Upper lobe of left lung (tissue), 4 donors: ENCODE measurements around the gene PFDN6.

Experiments
- POLR2A ChIP-seq, 4 donors: fragments of 450-650 bp; IDR thresholded peaks; one replicate each; pipeline ENCODE4 v1.5.1; 2016 to 2017; ENCODE audit warnings: antibody characterized with exemption in 4 of 4, mild to moderate bottlenecking in 2 of 4
- TF ChIP-seq, protein P1 (sequence below), 6 experiments: fragments of 450-650 bp in 4 of 6; fragments of 200-600 bp in 2 of 6; sonication (generic) in 2 of 6; IDR thresholded peaks; one replicate each; pipeline ENCODE4 v1.5.1; 2016 to 2019; ENCODE audit warnings: antibody characterized with exemption in 6 of 6

DNA sequence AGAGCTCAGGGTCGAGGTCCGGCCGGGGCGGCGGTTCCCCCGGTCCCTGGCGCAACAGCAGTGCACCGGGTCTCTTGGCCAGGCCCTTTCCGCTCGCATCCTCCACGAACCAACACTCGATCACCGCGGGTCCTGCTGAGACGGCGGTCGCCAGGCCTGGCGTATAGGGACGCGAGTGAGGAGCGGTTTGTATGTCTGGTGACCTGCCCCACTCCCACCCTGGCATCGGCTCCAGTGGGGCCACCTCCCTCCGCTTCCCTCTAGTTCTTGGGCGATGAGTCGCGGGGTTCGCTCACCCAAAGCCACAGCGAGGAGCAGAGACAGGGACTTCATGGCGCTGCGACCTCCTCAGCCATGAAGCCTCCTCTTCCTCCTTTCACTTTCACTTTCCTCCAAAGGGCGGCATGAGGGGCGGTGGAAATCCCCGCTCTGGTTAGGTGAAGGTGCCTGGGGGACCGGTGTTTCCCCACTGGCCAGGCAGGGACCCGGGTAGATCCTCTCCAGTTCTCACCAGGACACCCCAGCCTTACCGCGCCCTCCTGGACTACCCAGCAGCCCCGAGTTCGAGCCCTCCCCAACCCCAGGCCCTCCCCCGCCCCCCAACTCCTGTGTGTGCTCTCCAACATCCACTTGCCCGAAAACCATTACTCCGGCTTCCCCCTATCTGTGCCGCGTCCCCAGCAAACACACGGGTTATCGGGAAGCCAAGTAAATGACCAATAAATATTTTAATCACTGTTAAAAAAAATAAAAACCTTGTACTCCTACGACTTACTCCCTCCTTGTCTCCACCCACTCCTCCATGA is 24.5 kb downstream of the PFDN6 start, which contains the start of gene TAPBP:
- TF ChIP-seq, protein P1, sequence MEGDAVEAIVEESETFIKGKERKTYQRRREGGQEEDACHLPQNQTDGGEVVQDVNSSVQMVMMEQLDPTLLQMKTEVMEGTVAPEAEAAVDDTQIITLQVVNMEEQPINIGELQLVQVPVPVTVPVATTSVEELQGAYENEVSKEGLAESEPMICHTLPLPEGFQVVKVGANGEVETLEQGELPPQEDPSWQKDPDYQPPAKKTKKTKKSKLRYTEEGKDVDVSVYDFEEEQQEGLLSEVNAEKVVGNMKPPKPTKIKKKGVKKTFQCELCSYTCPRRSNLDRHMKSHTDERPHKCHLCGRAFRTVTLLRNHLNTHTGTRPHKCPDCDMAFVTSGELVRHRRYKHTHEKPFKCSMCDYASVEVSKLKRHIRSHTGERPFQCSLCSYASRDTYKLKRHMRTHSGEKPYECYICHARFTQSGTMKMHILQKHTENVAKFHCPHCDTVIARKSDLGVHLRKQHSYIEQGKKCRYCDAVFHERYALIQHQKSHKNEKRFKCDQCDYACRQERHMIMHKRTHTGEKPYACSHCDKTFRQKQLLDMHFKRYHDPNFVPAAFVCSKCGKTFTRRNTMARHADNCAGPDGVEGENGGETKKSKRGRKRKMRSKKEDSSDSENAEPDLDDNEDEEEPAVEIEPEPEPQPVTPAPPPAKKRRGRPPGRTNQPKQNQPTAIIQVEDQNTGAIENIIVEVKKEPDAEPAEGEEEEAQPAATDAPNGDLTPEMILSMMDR (IDR thresholded peaks at IDR 0.05) = no peak
- TF ChIP-seq POLR2A (IDR thresholded peaks at IDR 0.05) = peak in 3 of 4 donors; percentile 44 to 81 (median 58)
